WTC11 (cell line): Measurements from ENCODE around the gene HDGF.

Source experiments
- TF ChIP-seq, protein P1 (sequence below): fragments of 250-450 bp; sonication (Bioruptor Pico); IDR thresholded peaks from 2 replicates; pipeline ENCODE4 v1.8.0; 2021; ENCODE audit warnings: mild to moderate bottlenecking
- TF ChIP-seq, protein P2 (sequence below): fragments of 250-450 bp; sonication (Bioruptor Pico); IDR thresholded peaks from 2 replicates; pipeline ENCODE4 v1.9.0; 2021; ENCODE audit warnings: mild to moderate bottlenecking
- TF ChIP-seq, protein P3 (sequence below): fragments of 250-450 bp; sonication (Bioruptor Pico); IDR thresholded peaks from 2 replicates; pipeline ENCODE4 v1.9.0; 2021; ENCODE audit warnings: mild to moderate bottlenecking
- TF ChIP-seq, protein P4 (sequence below): fragments of 200-600 bp; IDR thresholded peaks from 2 replicates; pipeline ENCODE4 v1.8.0; 2022; ENCODE audit warnings: antibody characterized with exemption
- TF ChIP-seq, protein P5 (sequence below): sonication (generic); formaldehyde crosslinking; IDR thresholded peaks from 2 replicates; pipeline ENCODE4 v1.8.1; 2022; ENCODE audit warnings: low read depth, mild to moderate bottlenecking, moderate library complexity, missing genetic modification reagents, borderline replicate concordance

DNA sequence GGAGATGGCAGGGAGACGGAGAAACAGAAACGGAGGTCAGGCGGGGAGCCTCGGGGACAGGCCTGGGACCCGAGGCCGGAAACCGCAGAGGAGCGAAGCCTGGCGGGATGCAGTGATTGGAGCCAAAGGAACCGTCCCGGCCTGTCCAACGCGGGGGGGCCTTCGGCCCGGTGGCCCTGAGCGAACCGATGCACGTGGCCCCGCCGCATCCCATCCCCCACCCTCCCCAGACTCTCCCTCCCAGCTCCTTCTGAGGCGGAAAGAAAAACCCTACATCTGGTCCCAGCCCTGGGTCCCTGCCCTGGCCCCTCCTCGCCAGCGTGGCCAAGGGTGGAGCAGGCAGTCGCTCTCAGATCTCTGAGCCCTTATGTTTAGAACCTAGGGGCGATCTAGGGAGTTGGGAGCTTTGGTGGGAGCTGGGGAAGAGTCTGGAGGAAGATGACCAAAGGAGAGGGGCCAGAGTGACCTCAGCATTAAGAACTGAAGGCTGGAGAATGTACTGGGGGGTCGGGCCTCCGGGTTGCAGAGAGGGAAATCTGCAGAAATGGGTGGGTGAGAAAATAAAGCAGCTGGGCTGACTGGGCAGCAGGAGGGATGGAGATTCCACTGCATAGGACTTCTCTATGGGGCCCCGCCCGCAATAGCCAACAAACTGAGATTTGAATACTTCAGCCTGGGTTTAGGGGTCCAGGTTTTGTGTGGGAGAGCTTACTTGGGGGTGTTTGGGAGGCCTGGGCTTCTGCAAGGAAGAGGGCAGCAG is 44.6 kb downstream of the HDGF start:
- TF ChIP-seq, protein P1, sequence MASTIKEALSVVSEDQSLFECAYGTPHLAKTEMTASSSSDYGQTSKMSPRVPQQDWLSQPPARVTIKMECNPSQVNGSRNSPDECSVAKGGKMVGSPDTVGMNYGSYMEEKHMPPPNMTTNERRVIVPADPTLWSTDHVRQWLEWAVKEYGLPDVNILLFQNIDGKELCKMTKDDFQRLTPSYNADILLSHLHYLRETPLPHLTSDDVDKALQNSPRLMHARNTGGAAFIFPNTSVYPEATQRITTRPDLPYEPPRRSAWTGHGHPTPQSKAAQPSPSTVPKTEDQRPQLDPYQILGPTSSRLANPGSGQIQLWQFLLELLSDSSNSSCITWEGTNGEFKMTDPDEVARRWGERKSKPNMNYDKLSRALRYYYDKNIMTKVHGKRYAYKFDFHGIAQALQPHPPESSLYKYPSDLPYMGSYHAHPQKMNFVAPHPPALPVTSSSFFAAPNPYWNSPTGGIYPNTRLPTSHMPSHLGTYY (CRISPR knock-in tag), result no peak
- TF ChIP-seq, protein P2, sequence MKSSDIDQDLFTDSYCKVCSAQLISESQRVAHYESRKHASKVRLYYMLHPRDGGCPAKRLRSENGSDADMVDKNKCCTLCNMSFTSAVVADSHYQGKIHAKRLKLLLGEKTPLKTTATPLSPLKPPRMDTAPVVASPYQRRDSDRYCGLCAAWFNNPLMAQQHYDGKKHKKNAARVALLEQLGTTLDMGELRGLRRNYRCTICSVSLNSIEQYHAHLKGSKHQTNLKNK (CRISPR knock-in tag), result no peak
- TF ChIP-seq, protein P3, sequence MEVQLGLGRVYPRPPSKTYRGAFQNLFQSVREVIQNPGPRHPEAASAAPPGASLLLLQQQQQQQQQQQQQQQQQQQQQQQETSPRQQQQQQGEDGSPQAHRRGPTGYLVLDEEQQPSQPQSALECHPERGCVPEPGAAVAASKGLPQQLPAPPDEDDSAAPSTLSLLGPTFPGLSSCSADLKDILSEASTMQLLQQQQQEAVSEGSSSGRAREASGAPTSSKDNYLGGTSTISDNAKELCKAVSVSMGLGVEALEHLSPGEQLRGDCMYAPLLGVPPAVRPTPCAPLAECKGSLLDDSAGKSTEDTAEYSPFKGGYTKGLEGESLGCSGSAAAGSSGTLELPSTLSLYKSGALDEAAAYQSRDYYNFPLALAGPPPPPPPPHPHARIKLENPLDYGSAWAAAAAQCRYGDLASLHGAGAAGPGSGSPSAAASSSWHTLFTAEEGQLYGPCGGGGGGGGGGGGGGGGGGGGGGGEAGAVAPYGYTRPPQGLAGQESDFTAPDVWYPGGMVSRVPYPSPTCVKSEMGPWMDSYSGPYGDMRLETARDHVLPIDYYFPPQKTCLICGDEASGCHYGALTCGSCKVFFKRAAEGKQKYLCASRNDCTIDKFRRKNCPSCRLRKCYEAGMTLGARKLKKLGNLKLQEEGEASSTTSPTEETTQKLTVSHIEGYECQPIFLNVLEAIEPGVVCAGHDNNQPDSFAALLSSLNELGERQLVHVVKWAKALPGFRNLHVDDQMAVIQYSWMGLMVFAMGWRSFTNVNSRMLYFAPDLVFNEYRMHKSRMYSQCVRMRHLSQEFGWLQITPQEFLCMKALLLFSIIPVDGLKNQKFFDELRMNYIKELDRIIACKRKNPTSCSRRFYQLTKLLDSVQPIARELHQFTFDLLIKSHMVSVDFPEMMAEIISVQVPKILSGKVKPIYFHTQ (CRISPR knock-in tag), result no peak
- TF ChIP-seq, protein P4, sequence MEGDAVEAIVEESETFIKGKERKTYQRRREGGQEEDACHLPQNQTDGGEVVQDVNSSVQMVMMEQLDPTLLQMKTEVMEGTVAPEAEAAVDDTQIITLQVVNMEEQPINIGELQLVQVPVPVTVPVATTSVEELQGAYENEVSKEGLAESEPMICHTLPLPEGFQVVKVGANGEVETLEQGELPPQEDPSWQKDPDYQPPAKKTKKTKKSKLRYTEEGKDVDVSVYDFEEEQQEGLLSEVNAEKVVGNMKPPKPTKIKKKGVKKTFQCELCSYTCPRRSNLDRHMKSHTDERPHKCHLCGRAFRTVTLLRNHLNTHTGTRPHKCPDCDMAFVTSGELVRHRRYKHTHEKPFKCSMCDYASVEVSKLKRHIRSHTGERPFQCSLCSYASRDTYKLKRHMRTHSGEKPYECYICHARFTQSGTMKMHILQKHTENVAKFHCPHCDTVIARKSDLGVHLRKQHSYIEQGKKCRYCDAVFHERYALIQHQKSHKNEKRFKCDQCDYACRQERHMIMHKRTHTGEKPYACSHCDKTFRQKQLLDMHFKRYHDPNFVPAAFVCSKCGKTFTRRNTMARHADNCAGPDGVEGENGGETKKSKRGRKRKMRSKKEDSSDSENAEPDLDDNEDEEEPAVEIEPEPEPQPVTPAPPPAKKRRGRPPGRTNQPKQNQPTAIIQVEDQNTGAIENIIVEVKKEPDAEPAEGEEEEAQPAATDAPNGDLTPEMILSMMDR, result no peak
- TF ChIP-seq, protein P5, sequence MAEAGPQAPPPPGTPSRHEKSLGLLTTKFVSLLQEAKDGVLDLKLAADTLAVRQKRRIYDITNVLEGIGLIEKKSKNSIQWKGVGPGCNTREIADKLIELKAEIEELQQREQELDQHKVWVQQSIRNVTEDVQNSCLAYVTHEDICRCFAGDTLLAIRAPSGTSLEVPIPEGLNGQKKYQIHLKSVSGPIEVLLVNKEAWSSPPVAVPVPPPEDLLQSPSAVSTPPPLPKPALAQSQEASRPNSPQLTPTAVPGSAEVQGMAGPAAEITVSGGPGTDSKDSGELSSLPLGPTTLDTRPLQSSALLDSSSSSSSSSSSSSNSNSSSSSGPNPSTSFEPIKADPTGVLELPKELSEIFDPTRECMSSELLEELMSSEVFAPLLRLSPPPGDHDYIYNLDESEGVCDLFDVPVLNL, result no peak
